Fibroblast of lung (primary cell): ENCODE results near the gene RFX1. TPM values are rescaled to one million over a fixed set of nuclear protein-coding genes. Genes with fewer than 3 reads are reported as not detected.

Experiments
- DNase-seq, 2 donors: peaks; one replicate each; pipeline versions ENCODE4 v3.0.0 to v3.0.0-alpha.2; 2010; ENCODE audit warnings: low read depth in 2 of 2
- H2AFZ ChIP-seq: 2 replicates; pipeline ENCODE4 v1.5.1; 2012; ENCODE audit warnings: low read length, control low read depth, inconsistent platforms
- H3K27ac ChIP-seq: 2 replicates; pipeline ENCODE4 v1.5.1; 2011; ENCODE audit warnings: low read length, control low read depth; ENCODE audit not compliant: insufficient read depth
- H3K27me3 ChIP-seq: 2 replicates; pipeline ENCODE4 v1.5.1; 2011; ENCODE audit warnings: mild to moderate bottlenecking, low read length; ENCODE audit not compliant: control insufficient read depth, insufficient read depth
- H3K36me3 ChIP-seq: 2 replicates; pipeline ENCODE4 v1.5.1; 2011; ENCODE audit warnings: low read length; ENCODE audit not compliant: control insufficient read depth, insufficient read depth
- H3K4me1 ChIP-seq: 2 replicates; pipeline ENCODE4 v1.5.1; 2011; ENCODE audit warnings: low read length; ENCODE audit not compliant: control insufficient read depth, insufficient read depth; ENCODE audit errors: extremely low read depth
- H3K4me2 ChIP-seq: 2 replicates; pipeline ENCODE4 v1.5.1; 2011; ENCODE audit warnings: low read length, control low read depth; ENCODE audit not compliant: insufficient read depth; ENCODE audit errors: extremely low read depth
- H3K4me3 ChIP-seq, 4 experiments: fragments of 200-600 bp in 1 of 4; sonication (generic) in 1 of 4; replicated peaks in 1 of 4; 2 replicates each; pipeline ENCODE4 v1.5.1; 2011 to 2016; ENCODE audit warnings: low read length in 4 of 4, low read depth in 3 of 4, mild to moderate bottlenecking in 3 of 4, control low read depth in 2 of 4, inconsistent platforms in 1 of 4, mixed read lengths in 1 of 4; ENCODE audit not compliant: insufficient read depth in 1 of 4; ENCODE audit errors: control extremely low read depth in 1 of 4
- H3K79me2 ChIP-seq: 2 replicates; pipeline ENCODE4 v1.5.1; 2012; ENCODE audit warnings: mild to moderate bottlenecking, low read length, inconsistent platforms; ENCODE audit not compliant: control insufficient read depth, insufficient read depth
- H3K9ac ChIP-seq: 2 replicates; pipeline ENCODE4 v1.5.1; 2011; ENCODE audit warnings: mild to moderate bottlenecking, low read length, control low read depth; ENCODE audit not compliant: insufficient read depth
- H3K9me3 ChIP-seq: 2 replicates; pipeline ENCODE4 v1.5.1; 2012; ENCODE audit warnings: low read depth, low read length; ENCODE audit not compliant: control insufficient read depth, insufficient read depth
- H4K20me1 ChIP-seq: 2 replicates; pipeline ENCODE4 v1.5.1; 2011; ENCODE audit warnings: low read length; ENCODE audit not compliant: control insufficient read depth, insufficient read depth; ENCODE audit errors: extremely low read depth
- EZH2 ChIP-seq: IDR thresholded peaks from 2 replicates; pipeline ENCODE4 v1.5.1; 2012; ENCODE audit warnings: low read length, control low read depth, mild to moderate bottlenecking; ENCODE audit errors: missing control alignments
- polyA plus RNA-seq, 2 donors: library from polyadenylated mRNA; depleted of rRNA in 1 of 2; stranded (reverse) in 1 of 2; unstranded in 1 of 2; fragments of >200 nt; gene quantifications; 2 replicates each; pipeline ENCODE4 v1.2.1, GENCODE V29; 2011 to 2012; ENCODE audit warnings: missing spikeins in 1 of 2
- total RNA-seq: library from RNA; depleted of rRNA; stranded (reverse); fragments of >200 nt; gene quantifications from 2 replicates; pipeline ENCODE4 v1.2.1, GENCODE V29; 2014
- TF ChIP-seq, protein P1 (sequence below), 2 donors: IDR thresholded peaks in 1 of 2; conservative IDR thresholded peaks in 1 of 2; 1 replicate in 1 of 2; 2 replicates in 1 of 2; pipeline ENCODE4 v1.5.1; 2011 to 2012; ENCODE audit warnings: low read length in 2 of 2, control low read depth in 1 of 2, inconsistent platforms in 1 of 2, low read depth in 1 of 2, mild to moderate bottlenecking in 1 of 2

RFX1 gene
- total and polyA plus RNA-seq, 2 donors (not counting 1 experiment from before 2014, with no cell fraction given): 0.44 to 2.6 TPM

- Histone ChIP-seq H3K4me3 (no peak overlapping the region), H3K27ac (no peak overlapping the region), H3K9me3 (no peaks in the 10 kb centered on the region), H2AFZ (no peak overlapping the region), H3K4me1 (no peaks in the 10 kb centered on the region), H3K79me2 (no peaks in the 10 kb centered on the region), H3K36me3 (peaks cover 20% of the 10 kb centered on the region), H3K27me3 (no peaks in the 10 kb centered on the region), H4K20me1 (no peaks in the 10 kb centered on the region), H3K9ac (no peak overlapping the region), H3K4me2 (no peak overlapping the region)
- peak; percentile 48 to 57 for DNase-seq
- TF ChIP-seq, protein P1, sequence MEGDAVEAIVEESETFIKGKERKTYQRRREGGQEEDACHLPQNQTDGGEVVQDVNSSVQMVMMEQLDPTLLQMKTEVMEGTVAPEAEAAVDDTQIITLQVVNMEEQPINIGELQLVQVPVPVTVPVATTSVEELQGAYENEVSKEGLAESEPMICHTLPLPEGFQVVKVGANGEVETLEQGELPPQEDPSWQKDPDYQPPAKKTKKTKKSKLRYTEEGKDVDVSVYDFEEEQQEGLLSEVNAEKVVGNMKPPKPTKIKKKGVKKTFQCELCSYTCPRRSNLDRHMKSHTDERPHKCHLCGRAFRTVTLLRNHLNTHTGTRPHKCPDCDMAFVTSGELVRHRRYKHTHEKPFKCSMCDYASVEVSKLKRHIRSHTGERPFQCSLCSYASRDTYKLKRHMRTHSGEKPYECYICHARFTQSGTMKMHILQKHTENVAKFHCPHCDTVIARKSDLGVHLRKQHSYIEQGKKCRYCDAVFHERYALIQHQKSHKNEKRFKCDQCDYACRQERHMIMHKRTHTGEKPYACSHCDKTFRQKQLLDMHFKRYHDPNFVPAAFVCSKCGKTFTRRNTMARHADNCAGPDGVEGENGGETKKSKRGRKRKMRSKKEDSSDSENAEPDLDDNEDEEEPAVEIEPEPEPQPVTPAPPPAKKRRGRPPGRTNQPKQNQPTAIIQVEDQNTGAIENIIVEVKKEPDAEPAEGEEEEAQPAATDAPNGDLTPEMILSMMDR (conservative IDR thresholded peaks at IDR 0.05 in 1 of 2, IDR thresholded peaks at IDR 0.05 in 1 of 2; ENCODE audit: low read depth in 1 of 2, low read length in 2 of 2): no peak
These were observed 85.0 kb downstream of the RFX1 start for GRCh38 chr19:13920940-13921747.

- no peak overlapping the region for H2AFZ ChIP-seq
- H3K36me3 ChIP-seq: peaks cover 18% of the 10 kb centered on the region
- no peaks in the 10 kb centered on the region for H3K9me3 ChIP-seq
- H3K27me3 ChIP-seq: no peaks in the 10 kb centered on the region
- H3K4me1 ChIP-seq: no peaks in the 10 kb centered on the region
- no peak for DNase-seq
- no peak overlapping the region for H3K4me3 ChIP-seq
- no peak overlapping the region for H3K4me2 ChIP-seq
- H3K27ac ChIP-seq: no peak overlapping the region
- no peaks in the 10 kb centered on the region for H4K20me1 ChIP-seq
- no peak overlapping the region for H3K9ac ChIP-seq
- H3K79me2 ChIP-seq: no peaks in the 10 kb centered on the region
- TF ChIP-seq, protein P1 (conservative IDR thresholded peaks at IDR 0.05 in 1 of 2, IDR thresholded peaks at IDR 0.05 in 1 of 2; ENCODE audit: low read depth in 1 of 2, low read length in 2 of 2): no peak
- TF ChIP-seq EZH2: no peak
These were observed 85.6 kb downstream of the RFX1 start for GRCh38 chr19:13920524-13920923.

- no peak for TF ChIP-seq EZH2
- TF ChIP-seq, protein P1 (conservative IDR thresholded peaks at IDR 0.05 in 1 of 2, IDR thresholded peaks at IDR 0.05 in 1 of 2; ENCODE audit: low read depth in 1 of 2, low read length in 2 of 2): no peak
- H3K4me3 ChIP-seq: no peak overlapping the region
- H3K27me3 ChIP-seq: no peaks in the 10 kb centered on the region
- H4K20me1 ChIP-seq: no peaks in the 10 kb centered on the region
- H3K9me3 ChIP-seq: no peaks in the 10 kb centered on the region
- H3K9ac ChIP-seq: no peak overlapping the region
- no peak overlapping the region for H3K4me2 ChIP-seq
- H3K27ac ChIP-seq: no peak overlapping the region
- no peaks in the 10 kb centered on the region for H3K4me1 ChIP-seq
- DNase-seq: no peak
- no peak overlapping the region for H2AFZ ChIP-seq
- peaks cover 18% of the 10 kb centered on the region for H3K36me3 ChIP-seq
- H3K79me2 ChIP-seq: no peaks in the 10 kb centered on the region
These were observed 87.3 kb downstream of the RFX1 start for GRCh38 chr19:13918726-13919411.
